COLO668 (cell line): ENCODE results near the gene FAM181B.
A peak's percentile ranks its signal among the peaks of the same experiment; 100 is the strongest.

Experiments
- DNase-seq: peaks from one replicate; lab custom pipeline; 2025; ENCODE audit not compliant: unreplicated experiment; lab: John Stamatoyannopoulos, UW

Gene FAM181B

GRCh38 chr11:82733444-82734119 lies at the start of gene FAM181B:
FAM181B (minus strand) TSS chr11:82733864; CDS start chr11:82733729, 135 bp downstream.
- DNase-seq = peak; percentile 77

- no peak for DNase-seq
Measured at GRCh38 chr11:82782825-82783374, 49.2 kb upstream of the FAM181B start.

- DNase-seq = no peak
Measured at GRCh38 chr11:82778776-82779175, 45.1 kb upstream of the FAM181B start.

GRCh38 chr11:82776377-82776776 lies 42.7 kb upstream of the FAM181B start:
- peak; percentile 62 for DNase-seq

- DNase-seq = peak; percentile 37
Measured at GRCh38 chr11:82775736-82776346, 42.2 kb upstream of the FAM181B start.

- DNase-seq = no peak
Measured at GRCh38 chr11:82775218-82775617, 41.6 kb upstream of the FAM181B start.

GRCh38 chr11:82771781-82772180 lies 38.1 kb upstream of the FAM181B start:
- no peak for DNase-seq

GRCh38 chr11:82767123-82767522 lies 33.5 kb upstream of the FAM181B start:
- no peak for DNase-seq

- DNase-seq = no peak
Measured at GRCh38 chr11:82765466-82766034, 31.9 kb upstream of the FAM181B start.

GRCh38 chr11:82763167-82763566 lies 29.5 kb upstream of the FAM181B start:
- no peak for DNase-seq

- no peak for DNase-seq
Measured at GRCh38 chr11:82759649-82760048, 26.0 kb upstream of the FAM181B start.

- DNase-seq = no peak
Measured at GRCh38 chr11:82757660-82758357, 24.1 kb upstream of the FAM181B start.

GRCh38 chr11:82756765-82757639 lies 23.3 kb upstream of the FAM181B start:
- DNase-seq = no peak

- no peak for DNase-seq
Measured at GRCh38 chr11:82754410-82754809, 20.7 kb upstream of the FAM181B start.

GRCh38 chr11:82753921-82754320 lies 20.3 kb upstream of the FAM181B start:
- DNase-seq = no peak

GRCh38 chr11:82752801-82753200 lies 19.1 kb upstream of the FAM181B start:
- no peak for DNase-seq

- DNase-seq = peak; percentile 47
Measured at GRCh38 chr11:82750643-82751139, 17.0 kb upstream of the FAM181B start.

- no peak for DNase-seq
Measured at GRCh38 chr11:82747471-82747870, 13.8 kb upstream of the FAM181B start.

GRCh38 chr11:82738091-82738490 lies 4.4 kb upstream of the FAM181B start:
- no peak for DNase-seq

- DNase-seq = no peak
Measured at GRCh38 chr11:82734120-82734479, 436 bp upstream of the FAM181B start.
